Stomach (tissue), 9 donors: ENCODE measurements around the gene CAMSAP1. TPM values are rescaled to one million over a fixed set of nuclear protein-coding genes. Genes with fewer than 3 reads are reported as not detected.

ENCODE experiments used
- DNase-seq, 2 donors: peaks; one replicate each; pipeline versions ENCODE4 v3.0.0 to v3.0.0-alpha.2; 2013 to 2019
- H3K27ac ChIP-seq, 5 donors: fragments of 200-600 bp in 4 of 5; sonication (generic) in 4 of 5; one replicate each; pipeline ENCODE4 v1.5.1; 2013 to 2019; ENCODE audit warnings: mild to moderate bottlenecking in 1 of 5, moderate library complexity in 1 of 5
- H3K27me3 ChIP-seq, 3 donors: fragments of 200-600 bp; sonication (generic); one replicate each; pipeline ENCODE4 v1.5.1; 2017 to 2019; ENCODE audit warnings: mixed run types in 1 of 3
- H3K36me3 ChIP-seq, 4 donors: fragments of 200-600 bp; sonication (generic); 1 replicate in 3 of 4; 2 replicates in 1 of 4; pipeline ENCODE4 v1.5.1; 2016 to 2019
- H3K4me1 ChIP-seq, 4 donors: fragments of 200-600 bp; sonication (generic); one replicate each; pipeline ENCODE4 v1.5.1; 2016 to 2019
- H3K4me3 ChIP-seq, 4 donors: fragments of 200-600 bp; sonication (generic) in 3 of 4; one replicate each; pipeline ENCODE4 v1.5.1; 2016 to 2019; ENCODE audit warnings: mild to moderate bottlenecking in 1 of 4
- H3K9me3 ChIP-seq, 4 donors: fragments of 200-600 bp; sonication (generic); one replicate each; pipeline ENCODE4 v1.5.1; 2016 to 2019
- EP300 ChIP-seq: sonication (generic); formaldehyde crosslinking; IDR thresholded peaks from one replicate; pipeline ENCODE4 v1.6.1; 2017; ENCODE audit warnings: antibody characterized with exemption
- POLR2A ChIP-seq, 4 donors: fragments of 450-650 bp; IDR thresholded peaks; one replicate each; pipeline ENCODE4 v1.6.1; 2016; ENCODE audit warnings: antibody characterized with exemption in 4 of 4, control low read depth in 2 of 4, mild to moderate bottlenecking in 1 of 4, moderate library complexity in 1 of 4
- POLR2AphosphoS5 ChIP-seq, 3 donors: sonication (generic); formaldehyde crosslinking; IDR thresholded peaks; one replicate each; pipeline ENCODE4 v1.6.1; 2016; ENCODE audit warnings: antibody characterized with exemption in 3 of 3
- WGBS, 5 donors: extraction: QIAGEN DNeasy Blood & Tissue Kit in 3 of 5; methylation state at CpG; one replicate each; pipeline versions ENCODE4 v1.1.5 to v1.1.7; 2013 to 2018; 5-methylcytosine and 5-hydroxymethylcytosine counted together
- intact Hi-C: fragments of 100-400 bp; cut with DNase I; formaldehyde crosslinking; loops from one replicate; pipeline ENCODE4 v1.15.1; 2023; ENCODE audit warnings: low total_unique reads
- polyA plus RNA-seq, 3 donors: library from polyadenylated mRNA; stranded (reverse); fragments of 200-250 nt; gene quantifications; one replicate each; pipeline ENCODE4 v1.2.3, GENCODE V29; 2013
- total RNA-seq, 5 donors: library from RNA; depleted of rRNA; stranded (reverse); fragments of >200 nt; gene quantifications; one replicate each; pipeline versions ENCODE4 v1.1.0 to v1.2.3, GENCODE V29; 2014 to 2016
- TF ChIP-seq, protein P1 (sequence below), 7 experiments: fragments of 450-650 bp in 4 of 7; fragments of 200-600 bp in 3 of 7; sonication (generic) in 3 of 7; IDR thresholded peaks; one replicate each; pipeline ENCODE4 v1.5.1; 2016 to 2019; ENCODE audit warnings: antibody characterized with exemption in 7 of 7, control low read depth in 2 of 7, mild to moderate bottlenecking in 1 of 7
- donor health status: healthy with polysubstance abuse.
- donor health status: Bipolar disorder and iron deficiency.
- donor health status: healthy.

CAMSAP1 gene
- total and polyA plus RNA-seq, 8 donors: 2.4 to 238 (median 12.7) TPM

DNA sequence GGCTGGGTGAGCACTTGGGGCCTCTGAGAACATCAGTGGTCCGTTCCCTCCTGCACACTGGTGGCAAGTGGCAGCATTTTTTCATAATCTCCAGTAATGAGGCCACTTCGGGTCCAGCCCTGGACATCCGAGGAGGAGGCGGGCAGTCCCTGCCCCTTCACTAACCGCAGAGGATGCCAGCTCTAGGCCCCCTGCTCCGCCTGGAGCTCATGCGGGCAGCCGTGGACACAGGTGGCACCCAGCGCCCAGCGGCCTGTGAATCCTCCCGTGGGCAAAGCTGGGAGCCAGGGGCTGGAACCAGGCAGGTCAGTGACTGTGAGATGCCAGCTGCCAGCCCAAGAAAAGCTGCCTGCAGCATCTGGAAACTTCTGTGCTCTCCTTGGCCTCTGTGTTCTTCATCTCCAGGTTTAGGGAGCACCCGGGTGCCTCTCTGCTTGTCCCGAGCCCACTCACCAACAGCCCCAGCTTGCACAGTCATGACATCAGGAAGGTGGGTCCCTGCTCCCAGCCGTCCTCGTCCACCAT is 112.9 kb downstream of the CAMSAP1 start:
- no peak for DNase-seq
- Histone ChIP-seq H3K9me3 (no peaks in the 10 kb centered on the region), H3K36me3 (no peaks in the 10 kb centered on the region), H3K4me1 (no peaks in the 10 kb centered on the region), H3K27me3 (peaks cover 0 to 14% (median 0%) of the 10 kb centered on the region in 3 donors), H3K4me3 (no peak overlapping the region), H3K27ac (no peak overlapping the region)
- WGBS, 5 donors: 76 to 87% (median 82%) methylated on average over 6 to 15 of the region's 15 CpGs
- intact Hi-C loops: no loop called here
- TF ChIP-seq POLR2AphosphoS5 (IDR thresholded peaks at IDR 0.05) (no peak), POLR2A (IDR thresholded peaks at IDR 0.05) (no peak), EP300 (no peak)
- TF ChIP-seq, protein P1, sequence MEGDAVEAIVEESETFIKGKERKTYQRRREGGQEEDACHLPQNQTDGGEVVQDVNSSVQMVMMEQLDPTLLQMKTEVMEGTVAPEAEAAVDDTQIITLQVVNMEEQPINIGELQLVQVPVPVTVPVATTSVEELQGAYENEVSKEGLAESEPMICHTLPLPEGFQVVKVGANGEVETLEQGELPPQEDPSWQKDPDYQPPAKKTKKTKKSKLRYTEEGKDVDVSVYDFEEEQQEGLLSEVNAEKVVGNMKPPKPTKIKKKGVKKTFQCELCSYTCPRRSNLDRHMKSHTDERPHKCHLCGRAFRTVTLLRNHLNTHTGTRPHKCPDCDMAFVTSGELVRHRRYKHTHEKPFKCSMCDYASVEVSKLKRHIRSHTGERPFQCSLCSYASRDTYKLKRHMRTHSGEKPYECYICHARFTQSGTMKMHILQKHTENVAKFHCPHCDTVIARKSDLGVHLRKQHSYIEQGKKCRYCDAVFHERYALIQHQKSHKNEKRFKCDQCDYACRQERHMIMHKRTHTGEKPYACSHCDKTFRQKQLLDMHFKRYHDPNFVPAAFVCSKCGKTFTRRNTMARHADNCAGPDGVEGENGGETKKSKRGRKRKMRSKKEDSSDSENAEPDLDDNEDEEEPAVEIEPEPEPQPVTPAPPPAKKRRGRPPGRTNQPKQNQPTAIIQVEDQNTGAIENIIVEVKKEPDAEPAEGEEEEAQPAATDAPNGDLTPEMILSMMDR (IDR thresholded peaks at IDR 0.05): no peak

DNA sequence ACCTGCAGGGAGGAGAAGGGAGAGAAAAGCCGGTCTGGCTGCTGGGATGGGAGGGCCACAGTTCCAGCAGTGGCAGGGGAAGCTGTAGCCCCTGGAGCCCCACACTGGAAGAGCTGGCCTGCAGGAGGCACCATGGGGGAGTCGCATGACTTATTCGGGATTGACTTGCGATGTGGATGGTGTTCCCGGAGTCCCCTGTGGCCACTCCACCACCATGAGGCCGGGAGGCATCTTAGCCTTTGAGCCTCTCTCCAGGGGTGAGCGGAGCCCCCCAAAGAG is 113.3 kb downstream of the CAMSAP1 start:
- no peaks in the 10 kb centered on the region for H3K36me3 ChIP-seq
- H3K27me3 ChIP-seq: peaks cover 0 to 18% (median under 1%) of the 10 kb centered on the region in 3 donors
- H3K4me1 ChIP-seq: no peaks in the 10 kb centered on the region
- H3K9me3 ChIP-seq: no peaks in the 10 kb centered on the region
- H3K27ac ChIP-seq: no peak overlapping the region
- TF ChIP-seq EP300 (no peak), POLR2AphosphoS5 (IDR thresholded peaks at IDR 0.05) (no peak), POLR2A (IDR thresholded peaks at IDR 0.05) (no peak)
- TF ChIP-seq, protein P1 (IDR thresholded peaks at IDR 0.05): no peak
- DNase-seq: no peak
- H3K4me3 ChIP-seq: no peak overlapping the region
- intact Hi-C loops: no loop called here
- WGBS, 5 donors: 50 to 79% (median 63%) methylated on average over 1 to 7 of the region's 7 CpGs

DNA sequence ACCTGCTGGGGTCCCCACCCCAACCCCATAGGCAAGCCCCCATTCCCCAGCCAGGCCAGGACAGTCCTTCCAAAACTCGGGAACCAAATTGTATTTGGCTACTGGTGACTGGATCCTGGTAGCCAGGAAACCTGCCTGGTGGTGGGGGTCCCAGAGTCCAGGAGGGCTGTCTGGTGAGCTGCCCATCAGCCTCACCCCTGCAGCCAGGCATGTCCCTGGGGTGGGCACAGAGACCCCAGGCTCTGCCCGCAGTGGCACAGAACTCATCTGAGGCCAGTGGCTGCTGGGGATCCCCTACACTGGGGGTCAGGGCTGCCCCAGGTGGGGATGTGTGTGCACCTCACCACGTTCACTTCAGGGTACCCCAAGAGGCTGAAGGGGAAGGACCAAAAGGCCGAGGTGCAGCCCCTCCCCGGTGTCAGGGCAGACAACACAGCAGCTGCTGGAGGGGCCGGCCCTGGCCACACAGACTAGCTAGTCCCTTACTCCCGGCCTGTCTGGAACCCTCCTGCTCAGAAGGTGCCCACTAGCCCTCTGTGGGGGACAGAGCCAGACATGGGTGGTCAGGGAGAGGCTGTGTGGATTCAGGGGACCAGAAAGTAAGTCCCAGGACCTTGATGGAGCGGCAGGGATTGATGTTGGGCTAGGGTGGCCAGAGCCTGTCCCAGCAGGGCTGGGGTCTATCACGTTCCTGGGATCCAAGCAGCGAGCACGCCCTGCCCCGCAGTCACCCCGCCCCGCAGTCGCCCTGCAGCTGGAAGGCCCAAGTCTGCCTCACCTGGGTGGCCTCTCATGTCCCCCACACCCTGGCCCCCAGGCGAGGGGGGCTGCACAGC is 113.9 kb downstream of the CAMSAP1 start:
- Histone ChIP-seq H3K27ac (no peak overlapping the region), H3K9me3 (no peaks in the 10 kb centered on the region), H3K36me3 (no peaks in the 10 kb centered on the region), H3K4me3 (no peak overlapping the region), H3K4me1 (no peaks in the 10 kb centered on the region), H3K27me3 (peaks cover 0 to 24% (median 3%) of the 10 kb centered on the region in 3 donors)
- TF ChIP-seq POLR2AphosphoS5 (IDR thresholded peaks at IDR 0.05) (no peak), EP300 (no peak), POLR2A (IDR thresholded peaks at IDR 0.05) (no peak)
- TF ChIP-seq, protein P1 (IDR thresholded peaks at IDR 0.05): no peak
- WGBS, 5 donors: 61 to 84% (median 72%) methylated on average over 1 to 16 of the region's 16 CpGs
- intact Hi-C loops: no loop called here
- no peak for DNase-seq

DNA sequence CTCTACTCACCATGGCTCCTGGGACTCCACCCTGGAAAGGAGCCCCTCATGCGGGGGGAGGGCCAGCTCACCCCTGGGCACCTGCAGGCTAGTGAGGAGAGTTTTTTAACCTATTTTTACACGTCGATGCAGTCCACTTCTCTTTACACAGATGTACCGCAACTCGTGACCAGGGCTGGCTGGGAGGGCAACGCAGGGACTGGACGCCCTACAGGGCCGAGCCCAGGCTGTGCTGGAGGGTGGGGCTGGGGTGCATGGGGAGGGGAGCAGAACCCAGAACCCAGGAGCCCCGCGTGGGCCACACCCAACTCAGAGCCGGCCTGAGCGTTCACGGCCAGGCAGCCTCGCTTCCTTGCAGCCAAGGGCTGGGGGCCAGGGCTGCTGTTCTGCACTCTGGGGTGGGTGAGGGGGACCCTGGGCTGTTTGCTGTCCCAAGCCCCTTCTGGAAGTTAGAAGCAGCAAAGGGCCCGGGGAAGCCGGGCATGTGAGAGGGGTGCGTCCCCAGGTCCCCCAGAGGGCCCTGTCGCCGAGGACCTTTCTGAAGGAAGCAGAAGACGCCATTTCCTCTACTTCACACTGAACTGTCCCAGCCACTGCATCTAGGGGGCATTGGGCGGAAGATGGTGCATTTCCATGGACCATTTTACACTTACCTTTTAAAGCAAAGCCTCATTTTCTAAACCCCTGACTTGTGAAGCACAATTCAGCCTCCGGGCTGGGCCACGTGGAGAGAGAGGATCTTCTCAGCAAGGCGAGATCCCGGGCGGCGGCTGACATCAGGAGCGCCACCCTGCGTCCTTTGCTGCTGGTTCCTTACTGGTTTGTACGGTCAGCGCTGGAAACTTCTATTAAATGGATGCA is 114.8 kb downstream of the CAMSAP1 start:
- intact Hi-C loops: no loop called here
- WGBS, 5 donors: 69 to 77% (median 76%) methylated on average over 23 to 31 of the region's 31 CpGs
- no peak for TF ChIP-seq EP300
- H3K27ac ChIP-seq: no peak overlapping the region
- no peaks in the 10 kb centered on the region for H3K36me3 ChIP-seq
- no peak for DNase-seq
- H3K27me3 ChIP-seq: peaks cover 0 to 33% (median 3%) of the 10 kb centered on the region in 3 donors
- no peaks in the 10 kb centered on the region for H3K4me1 ChIP-seq
- no peaks in the 10 kb centered on the region for H3K9me3 ChIP-seq
- H3K4me3 ChIP-seq: no peak overlapping the region
